SK-N-SH (cell line): ENCODE data around the gene TRIL. TPM values are rescaled to one million over a fixed set of nuclear protein-coding genes. Genes with fewer than 3 reads are reported as not detected.

Experiments used
- CTCF ChIA-PET: fragments of 300-600, 350-600 bp; formaldehyde crosslinking; extraction: SDS; loops from one replicate; lab custom pipeline; 2021; lab: Yijun Ruan, JAX
- POLR2A ChIA-PET: fragments of 350-600 bp; sonication (Branson Sonifier 250); formaldehyde crosslinking; extraction: SDS; loops from one replicate; lab custom pipeline; 2020; ENCODE audit warnings: antibody characterized with exemption, inconsistent platforms; lab: Yijun Ruan, JAX
- DNase-seq: peaks from one replicate; pipeline ENCODE4 v3.0.0; 2012
- H2AFZ ChIP-seq: fragments of 200-600 bp; sonication (generic); 2 replicates; pipeline ENCODE4 v1.8.1; 2016; ENCODE audit warnings: antibody characterized with exemption, mild to moderate bottlenecking, low read depth
- H3F3A ChIP-seq: fragments of 200-600 bp; sonication (generic); replicated peaks from 2 replicates; pipeline ENCODE3; 2016; ENCODE audit warnings: antibody characterized with exemption, mild to moderate bottlenecking; ENCODE audit not compliant: insufficient read depth
- H3K27ac ChIP-seq, 2 experiments: fragments of 200-500 bp in 1 of 2; fragments of 200-600 bp in 1 of 2; sonication (Bioruptor generic) in 1 of 2; sonication (generic), shearing (Covaris generic) in 1 of 2; 2 replicates each; pipeline versions ENCODE4 v1.5.1 to v1.6.1; 2014 to 2016; ENCODE audit warnings: low read depth in 2 of 2, inconsistent platforms in 1 of 2, low read length in 1 of 2, mild to moderate bottlenecking in 1 of 2, mixed read lengths in 1 of 2
- H3K27me3 ChIP-seq: fragments of 200-600 bp; sonication (generic), shearing (Covaris generic); 2 replicates; pipeline ENCODE4 v1.6.1; 2016; ENCODE audit warnings: mixed run types; ENCODE audit not compliant: insufficient read depth
- H3K36me3 ChIP-seq, 2 experiments: fragments of 200-500 bp in 1 of 2; fragments of 200-600 bp in 1 of 2; sonication (Bioruptor generic) in 1 of 2; sonication (generic) in 1 of 2; replicated peaks in 1 of 2; 2 replicates each; pipeline versions ENCODE3 to v1.5.1; 2014 to 2016; ENCODE audit warnings: low read length in 1 of 2, mild to moderate bottlenecking in 1 of 2; ENCODE audit not compliant: insufficient read depth in 2 of 2, control insufficient read depth in 1 of 2
- H3K4me1 ChIP-seq, 2 experiments: fragments of 200-500 bp in 1 of 2; fragments of 200-600 bp in 1 of 2; sonication (Bioruptor generic) in 1 of 2; sonication (generic), shearing (Covaris generic) in 1 of 2; 2 replicates each; pipeline versions ENCODE4 v1.5.1 to v1.6.1; 2014 to 2016; ENCODE audit warnings: low read depth in 1 of 2, low read length in 1 of 2, mixed run types in 1 of 2; ENCODE audit not compliant: insufficient read depth in 2 of 2, control insufficient read depth in 1 of 2
- H3K4me2 ChIP-seq: fragments of 200-600 bp; sonication (generic), shearing (Covaris generic); 2 replicates; pipeline ENCODE4 v1.6.1; 2017; ENCODE audit warnings: mixed run types
- H3K4me3 ChIP-seq, 2 experiments: fragments of 200-500 bp in 1 of 2; fragments of 200-600 bp in 1 of 2; sonication (Bioruptor generic) in 1 of 2; sonication (generic), shearing (Covaris generic) in 1 of 2; 2 replicates each; pipeline versions ENCODE4 v1.5.1 to v1.8.1; 2014 to 2016; ENCODE audit warnings: low read depth in 2 of 2, inconsistent platforms in 1 of 2, low read length in 1 of 2, mild to moderate bottlenecking in 1 of 2, mixed read lengths in 1 of 2, moderate library complexity in 1 of 2
- H3K79me2 ChIP-seq: fragments of 200-600 bp; sonication (generic); 2 replicates; pipeline ENCODE4 v1.8.1; 2017; ENCODE audit warnings: mild to moderate bottlenecking; ENCODE audit not compliant: insufficient read depth
- H3K9ac ChIP-seq: fragments of 200-600 bp; sonication (generic); 2 replicates; pipeline ENCODE4 v1.6.1; 2017; ENCODE audit warnings: mixed run types
- H3K9me2 ChIP-seq: fragments of 200-600 bp; sonication (generic); 2 replicates; pipeline ENCODE4 v1.6.1; 2017; ENCODE audit warnings: mixed run types
- H3K9me3 ChIP-seq: fragments of 200-600 bp; sonication (generic); 2 replicates; pipeline ENCODE4 v1.6.1; 2017; ENCODE audit warnings: mixed run types, mild to moderate bottlenecking, moderate library complexity
- H4K20me1 ChIP-seq: fragments of 200-600 bp; sonication (generic); 2 replicates; pipeline ENCODE4 v1.6.1; 2017; ENCODE audit warnings: mild to moderate bottlenecking, mixed run types; ENCODE audit not compliant: insufficient read depth
- CHD2 ChIP-seq: fragments of 150-350 bp; IDR thresholded peaks from 2 replicates; pipeline ENCODE4 v1.6.1; 2018; ENCODE audit warnings: low read length; ENCODE audit not compliant: partially characterized antibody
- GABPA ChIP-seq: IDR thresholded peaks from 2 replicates; pipeline ENCODE4 v1.4.0; 2012; ENCODE audit warnings: low read depth, mild to moderate bottlenecking
- GATA2 ChIP-seq: sonication (generic); formaldehyde crosslinking; IDR thresholded peaks from 2 replicates; pipeline ENCODE4 v1.5.0; 2020; ENCODE audit warnings: mild to moderate bottlenecking, missing genetic modification reagents
- POLR2AphosphoS5 ChIP-seq: IDR thresholded peaks from 2 replicates; pipeline ENCODE4 v1.6.1; 2012; ENCODE audit warnings: low read depth, low read length
- RCOR1 ChIP-seq: fragments of 150-350 bp; IDR thresholded peaks from 2 replicates; pipeline ENCODE4 v1.6.1; 2017; ENCODE audit warnings: antibody characterized with exemption, low read length
- RXRA ChIP-seq: IDR thresholded peaks from 2 replicates; pipeline ENCODE4 v1.4.0; 2012; ENCODE audit warnings: low read depth, mild to moderate bottlenecking, borderline replicate concordance
- TCF12 ChIP-seq: IDR thresholded peaks from 2 replicates; pipeline ENCODE4 v1.4.0; 2012
- TEAD4 ChIP-seq: IDR thresholded peaks from 2 replicates; pipeline ENCODE4 v1.4.0; 2012; ENCODE audit warnings: mild to moderate bottlenecking, borderline replicate concordance; ENCODE audit not compliant: insufficient read depth
- WGBS: methylation state at CpG from one replicate; pipeline ENCODE4 v1.1.6; 2017; ENCODE audit warnings: low lambda C conversion rate; 5-methylcytosine and 5-hydroxymethylcytosine counted together
- polyA plus RNA-seq, 3 experiments: library from polyadenylated mRNA; depleted of rRNA; stranded (reverse); fragments of >200 nt; gene quantifications; 2 replicates each; pipeline ENCODE4 v1.2.3, GENCODE V29; 2012
- TF ChIP-seq, protein P1 (sequence below): fragments of 200-600 bp; sonication (generic); IDR thresholded peaks from 2 replicates; pipeline ENCODE4 v1.6.1; 2017; ENCODE audit warnings: antibody characterized with exemption, mild to moderate bottlenecking, moderate library complexity
- TF ChIP-seq, protein P2 (sequence below): fragments of 150-350 bp; IDR thresholded peaks from 2 replicates; pipeline ENCODE4 v1.6.1; 2017; ENCODE audit warnings: antibody characterized with exemption, low read length, low read depth, borderline replicate concordance
- TF ChIP-seq, protein P3 (sequence below): IDR thresholded peaks from 2 replicates; pipeline ENCODE4 v1.4.0; 2012; ENCODE audit warnings: low read depth
- TF ChIP-seq, protein P4 (sequence below): IDR thresholded peaks from 2 replicates; pipeline ENCODE4; 2012
- TF ChIP-seq, protein P5 (sequence below): fragments of 150-350 bp; IDR thresholded peaks from 2 replicates; pipeline ENCODE4 v1.6.1; 2016; ENCODE audit warnings: mild to moderate bottlenecking, low read depth, low read length

Gene TRIL
- polyA plus RNA-seq, 1 of the 3 experiments (the other 2 are of a cell fraction): 0.18 TPM

DNA sequence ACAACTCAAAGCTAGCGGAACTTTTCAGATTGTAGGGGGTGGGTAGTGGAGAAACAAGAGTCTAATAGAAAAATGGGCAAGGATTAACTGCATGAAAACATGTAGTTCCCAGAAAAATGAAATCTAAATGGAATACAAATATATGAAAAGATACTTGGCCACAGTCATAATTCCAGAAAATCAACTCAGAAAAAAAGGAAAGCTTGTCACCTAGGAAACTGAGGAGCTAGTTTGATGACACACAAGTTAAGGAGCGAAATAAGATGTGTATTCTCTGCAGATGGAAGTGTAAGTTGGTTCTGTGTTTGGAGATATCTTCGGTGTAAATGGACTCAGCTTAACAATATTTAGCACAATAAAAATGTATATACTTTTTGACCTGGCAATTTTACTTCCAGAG, 52.7 kb downstream of the TRIL start:
- 57% methylated on average over 3 of the region's 3 CpGs for WGBS
- CTCF ChIA-PET: interaction anchor here (1.2 to 12.5 kb wide), 9 partner anchors 8 to 285 kb away, joined by 3 to 163 read pairs (median 5); no protein-coding TSS in a partner anchor

DNA sequence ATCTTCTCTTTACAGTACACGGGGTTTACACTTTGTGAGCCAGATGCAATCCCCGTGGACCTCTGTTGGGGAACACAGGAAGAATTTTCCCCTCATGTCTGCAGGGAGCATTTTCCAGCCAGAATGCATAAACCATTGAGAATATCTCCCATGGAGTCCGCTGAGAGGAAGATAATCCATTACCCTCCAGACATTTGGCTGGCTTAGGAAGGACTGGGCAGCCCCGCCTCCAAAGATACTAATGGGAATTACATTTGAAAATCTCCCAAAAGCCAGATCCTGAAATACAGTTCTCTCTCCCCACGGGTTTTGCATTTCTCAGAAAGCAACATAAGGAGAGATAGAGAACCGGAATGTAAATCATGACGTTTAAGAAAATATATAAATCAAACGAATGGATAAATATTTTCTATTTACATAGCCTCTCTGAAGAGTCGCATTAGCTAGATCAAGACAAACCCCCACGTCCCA, 53.5 kb downstream of the TRIL start:
- CTCF ChIA-PET: interaction anchor here (0.6 to 12.5 kb wide), 15 partner anchors 8 to 612 kb away, joined by 3 to 163 read pairs (median 4); no protein-coding TSS in a partner anchor
- Histone ChIP-seq H3K79me2 (no peaks in the 10 kb centered on the region), H3K27me3 (peaks cover 5% of the 10 kb centered on the region; the same call in 1 of the 2 replicates), H3K4me2 (no peak overlapping the region; the same call in 1 of the 2 replicates), H3K9me3 (no peaks in the 10 kb centered on the region), H3K9me2 (no peaks in the 10 kb centered on the region), H3F3A (no peaks in the 10 kb centered on the region), H2AFZ (no peak overlapping the region), H3K36me3 (no peaks in the 10 kb centered on the region), H3K4me1 (peaks cover 0 to 5% of the 10 kb centered on the region in 2 experiments; a peak in 2 of 4 replicates), H4K20me1 (no peaks in the 10 kb centered on the region), H3K4me3 (no peak overlapping the region), H3K9ac (no peak overlapping the region), H3K27ac (no peak overlapping the region)
- TF ChIP-seq, protein P1, sequence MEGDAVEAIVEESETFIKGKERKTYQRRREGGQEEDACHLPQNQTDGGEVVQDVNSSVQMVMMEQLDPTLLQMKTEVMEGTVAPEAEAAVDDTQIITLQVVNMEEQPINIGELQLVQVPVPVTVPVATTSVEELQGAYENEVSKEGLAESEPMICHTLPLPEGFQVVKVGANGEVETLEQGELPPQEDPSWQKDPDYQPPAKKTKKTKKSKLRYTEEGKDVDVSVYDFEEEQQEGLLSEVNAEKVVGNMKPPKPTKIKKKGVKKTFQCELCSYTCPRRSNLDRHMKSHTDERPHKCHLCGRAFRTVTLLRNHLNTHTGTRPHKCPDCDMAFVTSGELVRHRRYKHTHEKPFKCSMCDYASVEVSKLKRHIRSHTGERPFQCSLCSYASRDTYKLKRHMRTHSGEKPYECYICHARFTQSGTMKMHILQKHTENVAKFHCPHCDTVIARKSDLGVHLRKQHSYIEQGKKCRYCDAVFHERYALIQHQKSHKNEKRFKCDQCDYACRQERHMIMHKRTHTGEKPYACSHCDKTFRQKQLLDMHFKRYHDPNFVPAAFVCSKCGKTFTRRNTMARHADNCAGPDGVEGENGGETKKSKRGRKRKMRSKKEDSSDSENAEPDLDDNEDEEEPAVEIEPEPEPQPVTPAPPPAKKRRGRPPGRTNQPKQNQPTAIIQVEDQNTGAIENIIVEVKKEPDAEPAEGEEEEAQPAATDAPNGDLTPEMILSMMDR: no peak
- TF ChIP-seq, protein P2, sequence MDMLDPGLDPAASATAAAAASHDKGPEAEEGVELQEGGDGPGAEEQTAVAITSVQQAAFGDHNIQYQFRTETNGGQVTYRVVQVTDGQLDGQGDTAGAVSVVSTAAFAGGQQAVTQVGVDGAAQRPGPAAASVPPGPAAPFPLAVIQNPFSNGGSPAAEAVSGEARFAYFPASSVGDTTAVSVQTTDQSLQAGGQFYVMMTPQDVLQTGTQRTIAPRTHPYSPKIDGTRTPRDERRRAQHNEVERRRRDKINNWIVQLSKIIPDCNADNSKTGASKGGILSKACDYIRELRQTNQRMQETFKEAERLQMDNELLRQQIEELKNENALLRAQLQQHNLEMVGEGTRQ: no peak
- TF ChIP-seq, protein P3, sequence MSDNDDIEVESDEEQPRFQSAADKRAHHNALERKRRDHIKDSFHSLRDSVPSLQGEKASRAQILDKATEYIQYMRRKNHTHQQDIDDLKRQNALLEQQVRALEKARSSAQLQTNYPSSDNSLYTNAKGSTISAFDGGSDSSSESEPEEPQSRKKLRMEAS: no peak
- TF ChIP-seq GABPA (no peak), TEAD4 (no peak), TCF12 (no peak), CHD2 (no peak), POLR2AphosphoS5 (no peak), RXRA (no peak), RCOR1 (no peak)
- TF ChIP-seq, protein P4, sequence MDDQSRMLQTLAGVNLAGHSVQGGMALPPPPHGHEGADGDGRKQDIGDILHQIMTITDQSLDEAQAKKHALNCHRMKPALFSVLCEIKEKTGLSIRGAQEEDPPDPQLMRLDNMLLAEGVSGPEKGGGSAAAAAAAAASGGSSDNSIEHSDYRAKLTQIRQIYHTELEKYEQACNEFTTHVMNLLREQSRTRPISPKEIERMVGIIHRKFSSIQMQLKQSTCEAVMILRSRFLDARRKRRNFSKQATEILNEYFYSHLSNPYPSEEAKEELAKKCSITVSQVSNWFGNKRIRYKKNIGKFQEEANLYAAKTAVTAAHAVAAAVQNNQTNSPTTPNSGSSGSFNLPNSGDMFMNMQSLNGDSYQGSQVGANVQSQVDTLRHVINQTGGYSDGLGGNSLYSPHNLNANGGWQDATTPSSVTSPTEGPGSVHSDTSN: no peak
- TF ChIP-seq, protein P5, sequence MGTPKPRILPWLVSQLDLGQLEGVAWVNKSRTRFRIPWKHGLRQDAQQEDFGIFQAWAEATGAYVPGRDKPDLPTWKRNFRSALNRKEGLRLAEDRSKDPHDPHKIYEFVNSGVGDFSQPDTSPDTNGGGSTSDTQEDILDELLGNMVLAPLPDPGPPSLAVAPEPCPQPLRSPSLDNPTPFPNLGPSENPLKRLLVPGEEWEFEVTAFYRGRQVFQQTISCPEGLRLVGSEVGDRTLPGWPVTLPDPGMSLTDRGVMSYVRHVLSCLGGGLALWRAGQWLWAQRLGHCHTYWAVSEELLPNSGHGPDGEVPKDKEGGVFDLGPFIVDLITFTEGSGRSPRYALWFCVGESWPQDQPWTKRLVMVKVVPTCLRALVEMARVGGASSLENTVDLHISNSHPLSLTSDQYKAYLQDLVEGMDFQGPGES: no peak
- WGBS: 55% methylated on average over 10 of the region's 10 CpGs
- POLR2A ChIA-PET: no interaction called here
- DNase-seq: peak; percentile 41

More for the DNA sequence above, 52.7 kb downstream of the TRIL start:
- H3K27me3 ChIP-seq: peaks cover 5% of the 10 kb centered on the region; the same call in 1 of the 2 replicates
- H3K36me3 ChIP-seq: no peaks in the 10 kb centered on the region
- H3K9me2 ChIP-seq: no peaks in the 10 kb centered on the region
- no peak overlapping the region for H3K9ac ChIP-seq
- no peak overlapping the region for H3K4me2 ChIP-seq
- DNase-seq: no peak
- peaks cover 0 to 5% of the 10 kb centered on the region in 2 experiments; a peak in 2 of 4 replicates for H3K4me1 ChIP-seq
- H2AFZ ChIP-seq: no peak overlapping the region
- no peak overlapping the region for H3K4me3 ChIP-seq
- no peak for TF ChIP-seq GATA2 (CRISPR knock-in tag)
- no peak overlapping the region for H3K27ac ChIP-seq
- no peaks in the 10 kb centered on the region for H4K20me1 ChIP-seq
- no peaks in the 10 kb centered on the region for H3F3A ChIP-seq
- no peaks in the 10 kb centered on the region for H3K9me3 ChIP-seq
- H3K79me2 ChIP-seq: no peaks in the 10 kb centered on the region
- POLR2A ChIA-PET: interaction anchor here (0.5 kb wide), 1 partner anchor 51 kb away, joined by 3 read pairs; no protein-coding TSS in a partner anchor
